H1 (cell line): ENCODE data around the gene NHS. TPM values are rescaled to one million over a fixed set of nuclear protein-coding genes. Genes with fewer than 3 reads are reported as not detected.

Source experiments
- CTCF ChIA-PET: fragments of 300-600 bp; sonication (Branson Sonifier 250); formaldehyde crosslinking; loops from one replicate; lab custom pipeline; 2021; ENCODE audit not compliant: partially characterized antibody; lab: Charles Lee
- POLR2A ChIA-PET: fragments of 300-600 bp; sonication (Branson Sonifier 250); formaldehyde crosslinking; loops from one replicate; lab custom pipeline; 2021; ENCODE audit warnings: inconsistent platforms; ENCODE audit not compliant: partially characterized antibody; lab: Charles Lee
- DNase-seq, 2 experiments: peaks; one replicate each; pipeline versions ENCODE4 v3.0.0 to v3.0.0-alpha.2; 2010 to 2022; ENCODE audit warnings: low spot score in 2 of 2, low read depth in 1 of 2, mixed read lengths in 1 of 2
- FAIRE-seq: peaks from 2 replicates; lab custom pipeline; 2011; peaks lifted over from hg19 to GRCh38; lab: Jason Lieb, UNC
- H2AFZ ChIP-seq: 2 replicates; pipeline ENCODE4 v1.8.1; 2012; ENCODE audit warnings: low read length, inconsistent platforms
- H2AK5ac ChIP-seq: 2 replicates; pipeline ENCODE4 v1.6.1; 2013; ENCODE audit warnings: low read depth, low read length
- H2BK120ac ChIP-seq: replicated peaks from 2 replicates; pipeline ENCODE3; 2013; ENCODE audit warnings: low read depth, low read length, inconsistent platforms
- H2BK12ac ChIP-seq: 2 replicates; pipeline ENCODE4 v1.6.1; 2013; ENCODE audit warnings: low read depth, low read length
- H2BK15ac ChIP-seq: 2 replicates; pipeline ENCODE4 v1.6.1; 2013; ENCODE audit warnings: low read length
- H2BK20ac ChIP-seq: 2 replicates; pipeline ENCODE4 v1.6.1; 2013; ENCODE audit warnings: low read length
- H2BK5ac ChIP-seq: 2 replicates; pipeline ENCODE4 v1.6.1; 2013; ENCODE audit warnings: low read depth, low read length
- H3K14ac ChIP-seq: 2 replicates; pipeline ENCODE4 v1.6.1; 2013; ENCODE audit warnings: inconsistent platforms; ENCODE audit not compliant: insufficient read length
- H3K18ac ChIP-seq: 2 replicates; pipeline ENCODE4 v1.6.1; 2013; ENCODE audit warnings: low read length; ENCODE audit errors: extremely low read depth
- H3K23ac ChIP-seq: 2 replicates; pipeline ENCODE4 v1.6.1; 2013; ENCODE audit warnings: inconsistent platforms; ENCODE audit not compliant: insufficient read length
- H3K23me2 ChIP-seq: 2 replicates; pipeline ENCODE4 v1.6.1; 2013; ENCODE audit warnings: low read depth, low read length
- H3K27ac ChIP-seq: 2 replicates; pipeline ENCODE4 v1.6.1; 2011; ENCODE audit warnings: low read depth, low read length, inconsistent platforms
- H3K27me3 ChIP-seq, 4 experiments: replicated peaks in 1 of 4; 1 replicate in 1 of 4; 2 replicates in 3 of 4; pipeline versions ENCODE4 v1.6.1 to v1.8.1; 2011 to 2013; ENCODE audit warnings: low read length in 3 of 4, mild to moderate bottlenecking in 3 of 4, inconsistent platforms in 2 of 4, mixed read lengths in 2 of 4, moderate library complexity in 1 of 4; ENCODE audit not compliant: control insufficient read depth in 3 of 4, insufficient read depth in 3 of 4; ENCODE audit errors: extremely low read depth in 1 of 4
- H3K36me3 ChIP-seq, 4 experiments: 2 replicates each; pipeline versions ENCODE4 v1.6.1 to v1.8.1; 2011 to 2013; ENCODE audit warnings: mild to moderate bottlenecking in 4 of 4, low read length in 3 of 4, moderate library complexity in 2 of 4, control low read depth in 1 of 4, inconsistent platforms in 1 of 4; ENCODE audit not compliant: insufficient read depth in 4 of 4, control insufficient read depth in 2 of 4
- H3K4ac ChIP-seq: replicated peaks from 2 replicates; pipeline ENCODE3; 2013; ENCODE audit warnings: low read length, low read depth, mixed read lengths, inconsistent platforms; ENCODE audit not compliant: insufficient read length
- H3K4me1 ChIP-seq, 4 experiments: replicated peaks in 1 of 4; 1 replicate in 1 of 4; 2 replicates in 3 of 4; pipeline versions ENCODE4 v1.6.1 to v1.8.1; 2011 to 2013; ENCODE audit warnings: low read length in 3 of 4, inconsistent platforms in 2 of 4, mixed read lengths in 1 of 4; ENCODE audit not compliant: insufficient read depth in 4 of 4, control insufficient read depth in 3 of 4
- H3K4me2 ChIP-seq, 2 experiments: 2 replicates each; pipeline versions ENCODE4 v1.6.1 to v1.8.1; 2011 to 2013; ENCODE audit warnings: low read depth in 2 of 2, low read length in 2 of 2, control low read depth in 1 of 2, inconsistent platforms in 1 of 2, mild to moderate bottlenecking in 1 of 2; ENCODE audit not compliant: insufficient read depth in 1 of 2
- H3K4me3 ChIP-seq, 4 experiments: fragments of 200-600, 300-600 bp in 1 of 4; sonication (generic), shearing (Covaris generic), sonication (Bioruptor Twin) in 1 of 4; 2 replicates each; pipeline versions ENCODE4 v1.5.1 to v1.8.1; 2011 to 2016; ENCODE audit warnings: low read length in 4 of 4, low read depth in 3 of 4, control low read depth in 2 of 4, inconsistent platforms in 2 of 4, mild to moderate bottlenecking in 2 of 4, mixed read lengths in 1 of 4, moderate library complexity in 1 of 4; ENCODE audit not compliant: insufficient read depth in 2 of 4; ENCODE audit errors: extremely low read depth in 1 of 4
- H3K56ac ChIP-seq: replicated peaks from 2 replicates; pipeline ENCODE3; 2013; ENCODE audit warnings: low read depth, mild to moderate bottlenecking, mixed read lengths, low read length, inconsistent platforms; ENCODE audit not compliant: insufficient read length
- H3K79me1 ChIP-seq: 2 replicates; pipeline ENCODE4 v1.6.1; 2013; ENCODE audit warnings: low read depth, low read length, control low read depth
- H3K79me2 ChIP-seq, 2 experiments: 2 replicates each; pipeline versions ENCODE4 v1.6.1 to v1.8.1; 2012 to 2013; ENCODE audit warnings: low read length in 2 of 2, mild to moderate bottlenecking in 2 of 2, inconsistent platforms in 1 of 2; ENCODE audit not compliant: insufficient read depth in 2 of 2, control insufficient read depth in 1 of 2
- H3K9ac ChIP-seq, 4 experiments: replicated peaks in 1 of 4; 1 replicate in 1 of 4; 2 replicates in 3 of 4; pipeline versions ENCODE4 v1.6.1 to v1.8.1; 2011 to 2013; ENCODE audit warnings: low read depth in 3 of 4, low read length in 3 of 4, control low read depth in 2 of 4, mild to moderate bottlenecking in 2 of 4, moderate library complexity in 2 of 4, inconsistent platforms in 1 of 4; ENCODE audit errors: extremely low read depth in 1 of 4
- H3K9me3 ChIP-seq, 2 experiments: 2 replicates each; pipeline versions ENCODE4 v1.6.1 to v1.8.1; 2012 to 2013; ENCODE audit warnings: mild to moderate bottlenecking in 2 of 2, moderate library complexity in 2 of 2, control low read depth in 1 of 2, inconsistent platforms in 1 of 2, low read depth in 1 of 2, low read length in 1 of 2, mixed read lengths in 1 of 2; ENCODE audit not compliant: insufficient read depth in 2 of 2
- H4K20me1 ChIP-seq, 2 experiments: replicated peaks in 1 of 2; 2 replicates each; pipeline versions ENCODE3 to v1.8.1; 2011 to 2013; ENCODE audit warnings: inconsistent platforms in 2 of 2, low read length in 2 of 2, mild to moderate bottlenecking in 1 of 2; ENCODE audit not compliant: insufficient read depth in 2 of 2, control insufficient read depth in 1 of 2
- H4K5ac ChIP-seq: 2 replicates; pipeline ENCODE4 v1.6.1; 2013; ENCODE audit warnings: low read length, low read depth, mixed read lengths, inconsistent platforms; ENCODE audit not compliant: insufficient read length
- H4K8ac ChIP-seq: 2 replicates; pipeline ENCODE4 v1.8.0; 2013; ENCODE audit warnings: mild to moderate bottlenecking, moderate library complexity, low read length, inconsistent platforms; ENCODE audit not compliant: insufficient read depth; ENCODE audit errors: extremely low read depth
- H4K91ac ChIP-seq: replicated peaks from 2 replicates; pipeline ENCODE3; 2013; ENCODE audit warnings: low read length, mixed read lengths, inconsistent platforms; ENCODE audit not compliant: insufficient read length
- KDM1A ChIP-seq: fragments of 200-600, 300-600 bp; sonication (generic); IDR thresholded peaks from 2 replicates; pipeline ENCODE4 v1.7.1; 2016; ENCODE audit warnings: mild to moderate bottlenecking, low read length, borderline replicate concordance
- RAD21 ChIP-seq, 2 experiments: IDR thresholded peaks in 1 of 2; conservative IDR thresholded peaks in 1 of 2; 2 replicates each; pipeline ENCODE4 v1.6.1; 2011; ENCODE audit warnings: low read depth in 2 of 2, low read length in 2 of 2, improper control_type of control experiment in 1 of 2, inconsistent platforms in 1 of 2, mild to moderate bottlenecking in 1 of 2, moderate library complexity in 1 of 2
- SUZ12 ChIP-seq: fragments of 200-600 bp; sonication (generic); IDR thresholded peaks from 2 replicates; pipeline ENCODE4 v1.6.1; 2012; ENCODE audit warnings: mild to moderate bottlenecking, inconsistent platforms, low read length, moderate library complexity, mixed read lengths
- WGBS, 2 experiments: shearing (Covaris generic) in 1 of 2; methylation state at CpG; one replicate each; pipeline versions ENCODE4 v1.1.6 to v1.1.7; 2013 to 2015; ENCODE audit warnings: low lambda C conversion rate in 2 of 2, mixed read lengths in 2 of 2, inconsistent platforms in 1 of 2, low coverage in 1 of 2, missing lambda C conversion rate in 1 of 2; ENCODE audit not compliant: insufficient replicate concordance in 2 of 2, insufficient coverage in 1 of 2, insufficient read length in 1 of 2; ENCODE audit errors: extremely low coverage in 1 of 2, missing lambda C conversion rate in 1 of 2; 5-methylcytosine and 5-hydroxymethylcytosine counted together
- polyA plus RNA-seq, 7 experiments: library from polyadenylated mRNA; depleted of rRNA in 3 of 7; stranded (reverse) in 5 of 7; unstranded in 2 of 7; fragments of >200 nt in 5 of 7; fragments of 200-250 nt in 2 of 7; gene quantifications; 1 replicate in 5 of 7; 2 replicates in 1 of 7; 4 replicates in 1 of 7; pipeline versions ENCODE4 v1.2.1 to v1.2.3, GENCODE V29; 2011 to 2013; ENCODE audit warnings: missing spikeins in 2 of 7, mixed read lengths in 2 of 7
- total RNA-seq: library from RNA; stranded (reverse); fragmentation: NEBNext Ultra II Directional; extraction: Animal tissue kit (Norgen Biotek cat#: 25700); gene quantifications from 2 replicates; pipeline ENCODE4 v1.2.1, GENCODE V29; 2021
- TF ChIP-seq, protein P1 (sequence below): IDR thresholded peaks from 2 replicates; pipeline ENCODE4 v1.6.1; 2011; ENCODE audit warnings: low read length, improper control_type of control experiment

NHS gene
- total and polyA plus RNA-seq, 2 of the 8 experiments (the other 6 are each of a cell fraction or from before 2014, with no cell fraction given) = 2.2 to 6.7 TPM

DNA sequence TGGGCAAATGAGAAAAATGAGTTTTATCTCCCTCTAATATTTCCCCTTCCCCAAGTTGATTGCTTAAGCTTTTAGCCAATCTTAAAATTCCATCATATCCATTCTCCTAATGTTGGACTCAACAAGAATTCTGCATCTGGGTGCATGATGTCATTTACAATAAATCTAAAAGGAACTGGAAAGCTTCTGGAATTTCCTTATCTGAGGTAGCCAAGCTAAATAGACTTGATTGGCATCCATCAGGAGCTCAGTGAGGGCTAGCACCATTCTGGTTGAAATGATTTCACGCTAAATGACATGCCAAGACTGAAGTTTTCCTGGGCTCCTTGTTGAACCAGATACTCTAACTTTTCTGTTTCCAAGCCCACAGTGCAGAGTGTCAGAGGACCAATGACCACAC lies 252.0 kb downstream of the NHS start:
- ChIA-PET POLR2A (no interaction called here), CTCF (no interaction called here)
- FAIRE-seq = no peak

More for the DNA sequence above, 252.0 kb downstream of the NHS start:
- Histone ChIP-seq H3K9ac (no peak overlapping the region), H2AFZ (no peak overlapping the region), H4K5ac (no peak overlapping the region), H3K23ac (no peak overlapping the region), H4K20me1 (no peaks in the 10 kb centered on the region), H3K56ac (no peak overlapping the region), H3K79me2 (no peaks in the 10 kb centered on the region), H2AK5ac (no peak overlapping the region), H3K4me3 (no peak overlapping the region), H2BK120ac (no peak overlapping the region), H2BK12ac (no peak overlapping the region), H3K14ac (no peak overlapping the region), H3K4me1 (peaks cover 0 to 3% (median 0%) of the 10 kb centered on the region in 4 experiments; a peak in 1 of 7 replicates), H3K79me1 (0 out of 2 replicates have a peak, but pooled peaks cover 3% of the 10 kb centered on the region), H4K91ac (no peak overlapping the region), H3K27ac (no peak overlapping the region), H2BK15ac (no peak overlapping the region), H3K18ac (no peak overlapping the region), H4K8ac (no peak overlapping the region), H3K4ac (no peak overlapping the region), H3K27me3 (no peaks in the 10 kb centered on the region), H2BK20ac (no peak overlapping the region), H3K9me3 (no peaks in the 10 kb centered on the region), H3K4me2 (no peak overlapping the region), H3K36me3 (no peaks in the 10 kb centered on the region), H3K23me2 (no peaks in the 10 kb centered on the region), H2BK5ac (no peak overlapping the region)
- DNase-seq = no peak
- TF ChIP-seq SUZ12 = no peak
- TF ChIP-seq KDM1A = no peak
- TF ChIP-seq, protein P1, sequence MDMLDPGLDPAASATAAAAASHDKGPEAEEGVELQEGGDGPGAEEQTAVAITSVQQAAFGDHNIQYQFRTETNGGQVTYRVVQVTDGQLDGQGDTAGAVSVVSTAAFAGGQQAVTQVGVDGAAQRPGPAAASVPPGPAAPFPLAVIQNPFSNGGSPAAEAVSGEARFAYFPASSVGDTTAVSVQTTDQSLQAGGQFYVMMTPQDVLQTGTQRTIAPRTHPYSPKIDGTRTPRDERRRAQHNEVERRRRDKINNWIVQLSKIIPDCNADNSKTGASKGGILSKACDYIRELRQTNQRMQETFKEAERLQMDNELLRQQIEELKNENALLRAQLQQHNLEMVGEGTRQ = no peak
- TF ChIP-seq RAD21 (IDR thresholded peaks at IDR 0.05 in 1 of 2, conservative IDR thresholded peaks at IDR 0.05 in 1 of 2; ENCODE audit: low read depth in 2 of 2, low read length in 2 of 2) = no peak
- 90% methylated on average over 1 of the region's 1 CpG; no CpG with 5 or more reads in 1 of the 2 experiments for WGBS, 2 experiments
